Mesenteric fat pad (tissue), 1 donor: ENCODE measurements around the gene LEPR. TPM values are rescaled to one million over a fixed set of nuclear protein-coding genes. Genes with fewer than 3 reads are reported as not detected.
"Not testable (repeated sequence)": the region's sequence is repeated elsewhere in the genome, so short reads cannot be mapped to it uniquely, and the experiment has no call there.

ENCODE experiments used
- DNase-seq: peaks from one replicate; pipeline ENCODE4 v3.0.0-alpha.2; 2020; ENCODE audit warnings: low spot score
- total RNA-seq: library from RNA; stranded (reverse); fragmentation: NEBNext Ultra II Directional; extraction: Animal tissue kit (Norgen Biotek cat#: 25700); gene quantifications from one replicate; pipeline ENCODE4 v1.2.1, GENCODE V29; 2021
- donor health status: DM: yes; HTN: yes; CAD: no.

The LEPR gene
- total RNA-seq, 1 donor from 2014 or later: 49.5 TPM

DNA sequence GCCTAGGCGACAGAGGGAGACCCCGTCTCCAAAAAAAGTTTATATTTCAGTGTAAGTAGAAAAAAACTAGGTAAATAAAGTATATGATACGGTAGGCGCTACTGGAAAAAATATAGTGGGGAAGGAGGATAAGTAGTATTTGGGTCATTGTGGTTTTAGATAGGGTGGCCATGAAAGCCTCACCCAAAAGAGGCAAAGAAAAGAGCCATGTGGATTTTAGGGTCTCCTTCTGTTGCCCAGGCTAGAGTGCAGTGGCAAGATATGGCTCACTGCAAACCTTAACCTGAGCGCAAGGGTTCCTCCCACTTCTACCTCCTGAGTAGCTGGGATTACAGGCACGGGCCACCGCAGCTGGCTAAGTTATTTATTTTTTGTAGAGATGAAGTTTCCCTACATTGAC is 17.1 kb downstream of the LEPR start:
- DNase-seq: no peak

DNA sequence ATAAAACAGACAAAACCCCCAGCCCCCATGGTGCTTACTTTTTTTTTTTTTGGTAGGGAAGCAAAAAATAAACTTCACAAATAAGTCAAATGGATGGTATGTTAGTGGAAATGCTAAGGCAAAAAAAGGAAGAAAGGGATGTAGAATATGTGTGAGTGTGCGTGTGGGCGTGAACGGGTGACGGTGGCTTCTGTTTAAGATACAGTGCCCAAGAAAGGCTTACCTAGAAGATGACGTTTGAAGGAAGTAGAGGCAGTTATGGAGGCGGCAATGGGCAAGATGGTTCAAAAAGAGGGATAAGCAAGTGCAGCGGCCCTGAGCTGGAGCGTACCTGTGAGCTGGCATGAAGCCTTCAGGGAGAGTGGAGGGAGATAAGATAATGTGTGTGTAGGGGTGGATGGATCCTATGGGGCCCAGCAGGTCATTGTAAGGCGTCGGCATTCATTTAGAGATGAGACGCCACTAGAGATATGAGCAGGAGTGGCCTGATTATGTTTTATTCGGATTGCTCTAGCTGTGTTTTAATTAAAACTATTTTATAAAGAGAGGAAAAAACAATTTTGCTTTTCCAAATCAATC is 19.9 kb downstream of the LEPR start:
- DNase-seq: no peak

DNA sequence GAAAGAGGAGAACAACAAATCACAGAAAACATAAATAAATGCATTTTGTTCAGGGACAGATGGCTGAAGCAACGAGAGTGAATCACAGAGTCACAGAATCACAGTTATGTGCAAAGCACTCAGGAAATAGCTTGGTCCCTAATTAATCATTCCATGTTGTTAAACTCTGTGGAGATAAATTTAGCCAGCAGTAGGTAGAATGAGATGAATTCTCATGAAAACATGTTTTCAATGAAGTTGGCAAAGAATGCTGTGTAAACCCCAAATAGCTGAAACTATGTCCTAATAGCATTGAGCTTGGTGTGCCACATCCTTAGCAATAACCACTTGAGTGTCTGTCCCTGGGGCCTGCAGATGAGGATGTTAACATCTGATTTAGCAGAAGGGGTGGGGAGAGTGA is 20.4 kb downstream of the LEPR start:
- DNase-seq: no peak

DNA sequence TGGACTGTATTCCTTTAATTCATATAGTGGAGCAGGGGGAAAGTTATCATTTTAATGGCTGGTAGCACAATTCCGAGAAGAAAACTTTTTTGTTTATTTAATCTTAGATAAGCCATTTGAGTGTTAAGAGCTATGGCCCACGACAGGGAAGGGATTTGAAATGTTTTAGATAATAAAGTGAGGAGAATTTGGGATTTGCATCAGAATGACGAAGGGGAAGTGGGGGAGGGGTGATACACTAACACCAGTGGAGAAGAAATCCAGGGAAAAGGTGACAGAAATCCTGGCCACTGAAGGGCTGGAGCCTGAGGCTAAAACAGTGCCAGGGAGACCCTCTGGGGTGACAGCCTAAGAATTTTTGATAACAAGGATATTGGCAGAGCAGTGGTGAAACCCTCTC is 21.0 kb downstream of the LEPR start:
- DNase-seq: no peak

DNA sequence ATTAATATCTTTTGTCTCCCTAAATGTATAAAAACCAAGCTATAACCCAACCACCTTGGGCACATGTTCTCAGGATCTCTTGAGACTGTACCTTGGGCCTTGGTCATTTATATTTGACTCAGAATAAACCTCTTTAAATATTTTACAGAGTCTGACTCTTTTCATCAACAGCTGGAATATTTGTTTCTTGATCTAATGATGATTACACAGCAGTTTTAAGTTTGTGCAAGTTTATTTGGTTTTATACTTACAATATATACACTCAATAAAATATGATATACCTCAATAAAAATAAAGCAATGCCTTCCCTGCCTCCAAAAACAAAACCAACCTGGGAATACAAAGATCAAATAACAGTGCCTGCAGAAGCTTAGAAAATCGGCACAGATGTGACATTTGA is 22.0 kb downstream of the LEPR start:
- no peak for DNase-seq

DNA sequence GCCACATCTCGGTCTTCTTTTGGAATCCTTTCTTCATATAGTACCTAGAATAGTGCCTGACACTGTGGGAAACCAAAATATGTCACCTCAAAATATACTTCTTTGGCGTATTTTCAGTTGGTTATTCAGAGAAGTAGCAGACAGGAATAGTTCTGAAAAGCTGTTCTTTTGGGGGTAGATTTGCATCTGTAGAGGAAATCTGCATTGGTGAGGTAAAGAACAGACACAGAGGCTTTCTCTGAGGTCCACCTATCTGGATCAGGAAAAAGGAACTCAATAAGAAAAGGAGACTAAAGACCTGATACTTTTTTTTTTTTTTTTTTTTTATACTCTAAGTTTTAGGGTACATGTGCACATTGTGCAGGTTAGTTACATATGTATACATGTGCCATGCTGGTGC is 23.2 kb downstream of the LEPR start:
- DNase-seq: no peak

DNA sequence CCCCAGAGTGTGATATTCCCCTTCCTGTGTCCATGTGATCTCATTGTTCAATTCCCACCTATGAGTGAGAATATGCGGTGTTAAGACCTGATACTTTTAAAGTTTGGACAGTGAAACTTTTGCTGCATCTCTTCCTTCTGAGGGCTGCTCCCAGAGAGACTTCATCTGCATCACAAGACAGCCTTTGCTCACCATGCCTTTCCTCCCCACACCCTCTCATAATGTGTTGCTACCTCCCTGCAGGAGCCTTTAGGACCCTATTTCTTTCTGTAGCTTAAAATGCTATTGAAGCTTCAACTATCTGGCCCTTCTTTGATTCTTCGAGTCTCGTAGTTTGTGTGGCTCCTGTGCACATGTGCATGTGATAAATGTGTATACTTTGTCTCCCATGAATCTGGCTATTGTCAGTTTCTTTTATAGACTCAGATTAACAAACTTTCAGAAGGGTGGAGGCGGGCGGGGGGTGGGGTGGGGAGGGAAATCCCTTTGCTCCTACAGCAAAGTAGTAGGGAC is 23.7 kb downstream of the LEPR start:
- no peak for DNase-seq

DNA sequence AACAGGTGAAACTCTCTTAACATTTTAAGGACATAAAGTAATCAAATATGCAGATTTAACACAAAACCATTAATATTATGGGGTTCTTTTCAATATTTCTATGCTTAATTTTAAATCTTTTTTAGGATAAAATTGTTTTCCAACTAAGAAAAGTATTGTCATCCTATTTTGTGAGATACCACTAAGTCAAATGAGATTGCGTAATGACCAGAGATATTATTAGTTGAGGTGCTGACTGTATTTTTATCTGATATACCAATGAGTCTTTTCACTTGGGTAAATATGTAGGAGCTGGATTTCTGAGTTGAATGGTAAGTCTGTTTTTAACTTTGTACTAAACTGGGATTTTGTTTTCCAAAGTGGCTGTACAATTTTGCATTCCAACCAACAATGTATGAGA is 25.4 kb downstream of the LEPR start:
- no peak for DNase-seq

DNA sequence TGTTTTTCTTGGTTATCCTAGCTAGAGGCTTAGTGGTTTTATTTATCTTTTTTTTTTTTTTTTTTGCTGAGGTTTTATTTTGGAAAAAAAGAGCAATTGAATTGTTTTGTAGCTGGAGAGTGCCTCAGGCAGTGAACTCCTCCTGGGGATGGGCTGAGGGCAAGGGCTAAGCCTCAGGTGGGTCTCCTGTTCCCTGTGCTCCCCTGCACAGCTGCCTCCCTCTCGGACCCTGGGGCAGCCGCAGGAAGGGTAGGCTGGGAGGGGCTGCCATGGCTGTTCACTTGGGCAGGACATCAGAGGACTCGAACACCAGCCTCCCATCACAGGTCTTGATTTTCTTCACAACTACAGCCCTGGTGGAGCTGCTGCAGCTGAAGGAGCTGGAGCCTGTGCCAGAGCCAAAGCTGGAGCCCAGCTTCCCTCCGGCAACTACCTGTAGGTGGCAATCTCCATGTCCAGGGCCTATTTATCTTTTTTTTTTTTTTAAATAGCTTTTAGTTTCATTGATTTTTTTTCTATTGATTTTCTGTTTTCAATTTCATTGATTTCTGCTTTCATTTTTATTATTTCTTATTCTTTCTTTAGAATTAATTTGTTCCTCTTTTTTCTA is 28.9 kb downstream of the LEPR start:
- DNase-seq: no peak

DNA sequence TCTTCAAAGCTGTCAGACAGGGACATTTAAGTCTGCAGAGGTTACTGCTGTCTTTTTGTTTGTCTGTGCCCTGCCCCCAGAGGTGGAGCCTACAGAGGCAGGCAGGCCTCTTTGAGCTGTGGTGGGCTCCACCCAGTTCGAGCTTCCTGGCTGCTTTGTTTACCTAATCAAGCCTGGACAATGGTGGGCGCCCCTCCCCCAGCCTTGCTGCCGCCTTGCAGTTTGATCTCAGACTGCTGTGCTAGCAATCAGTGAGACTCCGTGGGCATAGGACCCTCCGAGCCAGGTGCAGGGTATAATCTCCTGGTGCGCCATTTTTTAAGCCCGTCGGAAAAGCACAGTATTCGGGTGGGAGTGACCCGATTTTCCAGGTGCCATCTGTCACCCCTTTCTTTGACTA is 35.2 kb downstream of the LEPR start:
- DNase-seq: not testable (repeated sequence)

DNA sequence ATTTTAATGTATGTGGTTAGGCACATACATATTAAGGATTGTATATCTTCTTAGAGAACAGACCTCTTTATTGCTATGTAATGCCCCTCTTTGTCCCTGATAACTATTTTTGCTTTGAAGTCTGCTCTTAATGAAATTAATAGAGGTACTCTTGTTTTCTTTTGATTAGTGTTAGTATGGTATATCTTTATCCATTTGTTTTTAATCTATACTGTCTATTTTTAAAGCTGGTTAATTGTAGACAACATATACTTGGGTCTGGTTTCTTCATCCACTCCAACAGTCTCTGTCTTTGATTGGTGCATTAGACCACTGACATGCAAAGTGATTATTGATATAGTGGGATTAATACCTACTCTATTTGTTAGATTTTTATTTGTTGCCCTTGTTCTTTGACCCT is 36.0 kb downstream of the LEPR start:
- DNase-seq: no peak

DNA sequence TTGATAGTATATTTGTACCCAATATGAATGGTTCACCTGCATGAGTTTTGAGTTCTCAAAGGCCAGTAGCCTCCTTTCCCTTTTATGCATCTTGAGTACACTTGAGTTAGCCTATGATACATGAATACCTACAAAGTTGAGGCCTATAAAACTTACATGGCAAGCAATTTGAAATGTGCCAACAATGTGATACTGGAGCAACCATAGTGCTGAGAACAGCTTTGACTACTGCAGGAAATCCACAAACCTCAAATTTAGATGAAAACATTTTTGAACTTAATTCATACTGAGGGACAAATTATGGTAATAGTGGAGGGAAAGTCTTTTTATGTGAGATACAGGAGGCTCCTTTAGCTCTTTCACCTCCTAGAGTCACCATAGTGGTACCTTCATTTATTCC is 37.4 kb downstream of the LEPR start:
- no peak for DNase-seq

DNA sequence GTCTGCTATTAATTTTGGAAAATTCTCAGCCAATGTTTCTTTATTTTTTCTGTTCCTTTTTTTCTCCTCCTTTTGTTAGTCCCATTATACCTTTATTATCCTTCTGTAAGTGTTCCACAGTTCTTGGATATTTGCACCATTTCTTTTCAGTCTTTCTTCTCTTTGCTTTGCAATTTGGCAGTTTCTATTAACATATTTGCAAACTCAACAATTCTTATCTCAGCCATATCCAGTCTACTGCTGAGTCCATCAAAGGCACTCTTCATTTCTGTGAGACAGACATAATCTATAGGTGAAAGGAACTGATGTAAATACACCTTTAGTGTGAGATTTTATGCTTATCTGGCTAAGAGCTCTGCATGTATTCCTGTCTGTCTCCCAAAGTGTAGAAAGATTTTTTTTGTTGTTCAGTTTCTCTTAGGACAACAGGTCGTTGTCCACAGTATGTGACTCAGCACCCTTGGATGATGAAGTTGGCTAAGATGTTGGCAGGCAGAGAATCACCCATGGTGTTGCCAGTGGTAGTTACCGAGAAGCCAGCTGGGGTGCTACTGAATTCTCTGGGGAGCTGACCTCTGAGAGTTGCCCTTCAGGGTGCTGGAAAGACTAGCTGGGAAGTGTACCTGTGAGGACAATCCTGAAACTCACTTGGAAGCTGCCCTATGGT is 38.4 kb downstream of the LEPR start:
- DNase-seq: no peak

DNA sequence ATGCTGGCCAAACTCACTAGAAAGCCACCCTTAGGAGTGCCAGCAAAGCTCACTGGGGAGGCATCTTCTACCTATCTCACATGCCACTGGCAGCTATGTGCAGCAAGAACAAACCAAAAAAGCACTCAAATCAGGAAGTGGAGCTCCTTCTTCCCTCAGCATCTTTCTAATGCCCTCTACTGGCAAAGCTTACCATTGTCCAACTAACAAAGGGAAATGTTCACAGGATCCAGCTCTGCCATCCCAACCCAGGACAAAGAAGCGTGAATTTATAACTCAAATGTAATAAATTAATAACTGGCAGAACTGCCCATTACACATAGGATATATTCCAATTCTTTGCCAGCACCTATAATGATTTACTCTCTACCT is 38.9 kb downstream of the LEPR start:
- DNase-seq: no peak

DNA sequence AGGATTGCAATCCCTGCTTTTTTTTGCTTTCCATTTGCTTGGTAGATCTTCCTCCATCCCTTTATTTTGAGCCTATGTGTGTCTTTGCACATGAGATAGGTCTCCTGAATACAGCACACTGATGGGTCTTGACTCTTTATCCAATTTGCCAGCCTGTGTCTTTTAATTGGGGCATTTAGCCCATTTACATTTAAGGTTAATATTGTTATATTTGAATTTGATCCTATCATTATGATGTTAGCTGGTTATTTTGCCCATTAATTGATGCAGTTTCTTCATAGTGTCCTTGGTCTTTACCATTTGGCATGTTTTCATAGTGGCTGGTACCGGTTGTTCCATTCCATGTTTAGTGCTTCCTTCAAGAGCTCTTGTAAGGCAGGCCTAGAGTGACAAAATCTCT is 45.4 kb downstream of the LEPR start:
- not testable (repeated sequence) for DNase-seq

DNA sequence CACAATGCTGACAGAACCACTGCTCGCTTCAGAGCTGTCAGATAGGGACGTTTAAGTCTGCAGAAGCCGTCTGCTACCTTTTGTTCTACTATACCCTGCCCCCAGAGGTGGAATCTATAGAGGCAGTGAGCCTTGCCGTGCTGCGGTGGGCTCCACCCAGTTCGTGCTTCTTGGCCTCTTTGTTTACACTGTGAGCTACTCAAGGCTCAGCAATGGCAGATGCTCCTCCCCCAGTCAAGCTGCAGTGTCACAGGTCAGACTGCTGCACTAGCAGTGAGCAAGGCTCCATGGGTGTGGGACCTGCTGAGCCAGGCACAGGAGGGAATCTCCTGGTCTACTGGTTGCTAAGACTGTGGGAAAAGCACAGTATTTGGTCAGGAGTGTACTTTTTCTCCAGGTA is 47.1 kb downstream of the LEPR start:
- no peak for DNase-seq

DNA sequence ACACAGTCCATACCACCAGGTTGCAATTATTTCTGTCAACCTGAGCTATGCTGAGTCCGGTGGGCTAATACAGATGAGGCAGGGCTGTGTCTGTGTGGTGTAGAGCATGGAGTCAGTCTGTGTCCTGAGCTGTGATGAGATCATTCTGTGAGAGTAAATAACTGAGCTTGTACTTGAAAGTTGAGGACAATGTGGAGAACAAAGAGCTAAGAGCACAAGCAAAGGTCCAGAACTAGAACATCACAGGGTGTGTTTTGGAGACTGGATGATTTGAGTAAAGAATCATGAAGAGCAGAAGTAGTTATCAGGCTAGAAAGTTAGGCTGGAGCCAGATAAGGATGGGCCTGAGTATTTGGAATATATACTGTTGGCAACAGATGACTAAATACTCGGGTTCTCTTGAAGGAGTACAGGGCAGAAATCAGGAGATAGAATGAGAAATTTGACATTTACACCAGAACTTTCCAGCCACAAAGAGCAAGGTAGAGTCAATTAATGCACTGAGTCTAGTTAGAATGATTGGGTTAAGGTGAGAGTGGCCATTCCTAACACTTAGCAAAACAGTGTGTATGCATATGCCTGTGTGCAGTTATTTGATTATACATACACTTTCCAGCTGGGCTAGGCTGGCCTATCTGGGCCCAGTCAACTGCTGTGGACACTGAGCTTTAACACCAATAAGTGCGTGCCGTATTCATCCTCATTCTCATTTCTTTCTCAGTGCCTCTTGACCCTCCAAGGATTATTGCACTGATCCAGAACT is 48.8 kb downstream of the LEPR start:
- no peak for DNase-seq

DNA sequence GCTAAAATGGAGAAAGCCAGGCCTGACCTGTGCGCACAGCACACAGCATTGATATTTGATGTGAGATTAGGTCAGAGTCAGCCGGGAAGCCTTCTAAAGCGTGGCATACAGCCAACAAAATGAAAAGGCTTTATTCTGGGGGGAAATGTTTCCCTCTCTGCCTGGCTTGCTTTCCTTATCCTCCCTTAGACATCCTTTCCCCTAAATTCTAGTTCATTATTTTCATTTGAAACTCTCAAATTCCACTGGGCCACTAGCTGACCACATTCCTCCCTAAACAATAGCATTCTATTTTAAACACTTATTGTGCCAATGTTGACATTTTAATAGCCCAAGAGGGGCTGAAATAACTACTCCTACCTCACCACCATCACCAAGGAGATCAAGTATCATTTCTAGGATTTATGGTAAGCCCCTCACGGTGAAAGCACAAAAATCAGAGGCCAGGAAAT is 49.4 kb downstream of the LEPR start:
- DNase-seq: no peak
